A549 (cell line): ENCODE data around the gene PDGFB. TPM values are rescaled to one million over a fixed set of nuclear protein-coding genes. Genes with fewer than 3 reads are reported as not detected.

Experiments used
- ATAC-seq, 2 experiments: fragments of 200-7000 bp in 1 of 2; fragments of >200 bp in 1 of 2; cut with Nextera tagmentation in 1 of 2; cut with Tn5 transposase in 1 of 2; 3 replicates each; pipeline versions ENCODE4 v1.8.0 to v1.9.1; 2018 to 2020; ENCODE audit warnings: mild to moderate bottlenecking in 1 of 2, moderate library complexity in 1 of 2
- CTCF ChIA-PET: fragments of 300-600 bp; sonication (Branson Sonifier 250); formaldehyde crosslinking; extraction: SDS; loops from one replicate; lab custom pipeline; 2021; ENCODE audit warnings: antibody characterized with exemption, inconsistent platforms; lab: Yijun Ruan, JAX
- POLR2A ChIA-PET: fragments of 350-600 bp; formaldehyde crosslinking; extraction: SDS; loops from one replicate; lab custom pipeline; 2021; ENCODE audit warnings: antibody characterized with exemption, inconsistent platforms; lab: Yijun Ruan, JAX
- DNase-seq, 2 experiments: peaks; one replicate each; pipeline versions ENCODE4 v3.0.0 to v3.0.0-alpha.2; 2011 to 2016; ENCODE audit warnings: low read depth in 1 of 2, low spot score in 1 of 2
- FAIRE-seq: peaks from 2 replicates; lab custom pipeline; 2011; peaks lifted over from hg19 to GRCh38; lab: Jason Lieb, UNC
- H3K27ac ChIP-seq, 2 experiments: fragments of >200 bp; sonication (Bioruptor Twin); formaldehyde crosslinking; 3 replicates each; pipeline ENCODE4 v1.5.1; 2016 to 2017
- H3K4me1 ChIP-seq: fragments of >200 bp; sonication (Bioruptor Twin); formaldehyde crosslinking; 3 replicates; pipeline ENCODE4 v1.6.1; 2016
- H3K4me2 ChIP-seq: fragments of >200 bp; sonication (Bioruptor Twin); formaldehyde crosslinking; 3 replicates; pipeline ENCODE4 v1.6.1; 2016
- H3K4me3 ChIP-seq: fragments of >200 bp; sonication (Bioruptor Twin); formaldehyde crosslinking; 3 replicates; pipeline ENCODE4 v1.5.1; 2016
- H3K9me3 ChIP-seq: fragments of >200 bp; sonication (Bioruptor Twin); formaldehyde crosslinking; 3 replicates; pipeline ENCODE4 v1.6.1; 2016
- CHD4 ChIP-seq: fragments of 200-600 bp; sonication (generic); IDR thresholded peaks from 2 replicates; pipeline ENCODE4 v1.6.1; 2016; ENCODE audit warnings: antibody characterized with exemption, mild to moderate bottlenecking, borderline replicate concordance
- FOSB ChIP-seq: fragments of 250-450 bp; sonication (Bioruptor Pico); IDR thresholded peaks from 2 replicates; pipeline ENCODE4 v1.5.0; 2020; ENCODE audit warnings: mild to moderate bottlenecking, moderate library complexity
- FOXS1 ChIP-seq: fragments of 250-450 bp; sonication (Bioruptor Pico); IDR thresholded peaks from 2 replicates; pipeline ENCODE4 v1.5.0; 2020; ENCODE audit warnings: mild to moderate bottlenecking, moderate library complexity
- HOXA7 ChIP-seq: fragments of 250-450 bp; sonication (Bioruptor Pico); IDR thresholded peaks from 2 replicates; pipeline ENCODE4 v1.5.0; 2020; ENCODE audit warnings: mild to moderate bottlenecking, moderate library complexity
- MAX ChIP-seq: IDR thresholded peaks from 2 replicates; pipeline ENCODE4 v1.6.1; 2012
- NPAS2 ChIP-seq: fragments of 250-450 bp; sonication (Bioruptor Pico); IDR thresholded peaks from 2 replicates; pipeline ENCODE4 v1.8.0; 2022; ENCODE audit warnings: mild to moderate bottlenecking, moderate library complexity, borderline replicate concordance
- NR3C1 ChIP-seq: fragments of >200 bp; sonication (Bioruptor Twin); formaldehyde crosslinking; IDR thresholded peaks from 3 replicates; pipeline ENCODE4 v1.6.1; 2017
- POLR2A ChIP-seq: IDR thresholded peaks from 2 replicates; pipeline ENCODE4 v1.6.1; 2012; ENCODE audit warnings: mild to moderate bottlenecking, low read length
- POLR2AphosphoS2 ChIP-seq: conservative IDR thresholded peaks from 2 replicates; pipeline ENCODE4 v1.6.1; 2012; ENCODE audit warnings: low read length, improper control_type of control experiment, inconsistent platforms
- RAD21 ChIP-seq, 2 experiments: fragments of >200 bp in 1 of 2; sonication (Bioruptor Twin) in 1 of 2; formaldehyde crosslinking in 1 of 2; IDR thresholded peaks in 1 of 2; conservative IDR thresholded peaks in 1 of 2; 2 replicates in 1 of 2; 3 replicates in 1 of 2; pipeline ENCODE4 v1.6.1; 2012 to 2018; ENCODE audit warnings: inconsistent platforms in 1 of 2
- RARB ChIP-seq: fragments of 250-450 bp; sonication (Bioruptor Pico); IDR thresholded peaks from 2 replicates; pipeline ENCODE4 v1.8.0; 2021; ENCODE audit warnings: mild to moderate bottlenecking, moderate library complexity
- RNF2 ChIP-seq: fragments of 200-600 bp; sonication (generic); IDR thresholded peaks from 2 replicates; pipeline ENCODE4 v1.6.1; 2016; ENCODE audit warnings: low read depth, mild to moderate bottlenecking, antibody characterized with exemption, moderate library complexity, borderline replicate concordance
- SREBF2 ChIP-seq: fragments of 450-650 bp; IDR thresholded peaks from 2 replicates; pipeline ENCODE4 v1.6.1; 2014; ENCODE audit warnings: mild to moderate bottlenecking, moderate library complexity
- USF2 ChIP-seq: fragments of 450-650 bp; IDR thresholded peaks from 2 replicates; pipeline ENCODE4 v1.6.1; 2014; ENCODE audit warnings: antibody characterized with exemption
- ZNF302 ChIP-seq: fragments of 250-450 bp; sonication (Bioruptor Pico); IDR thresholded peaks from 2 replicates; pipeline ENCODE4 v1.9.0; 2021; ENCODE audit warnings: inconsistent platforms, mild to moderate bottlenecking, moderate library complexity
- WGBS: methylation state at CpG from one replicate; pipeline ENCODE4 v1.1.6; 2017; ENCODE audit errors: missing lambda C conversion rate; 5-methylcytosine and 5-hydroxymethylcytosine counted together
- polyA plus RNA-seq, 4 experiments: library from polyadenylated mRNA; depleted of rRNA in 3 of 4; stranded (reverse); fragments of >200 nt; fragmentation: RNase III in 1 of 4; extraction: RNeasy Plus Mini Kit Qiagen cat#74134 plus additional on column Dnase treatment in 1 of 4; gene quantifications; 2 replicates in 3 of 4; 3 replicates in 1 of 4; pipeline ENCODE4 v1.2.3, GENCODE V29; 2011 to 2017

PDGFB gene
- polyA plus RNA-seq, 2 of the 4 experiments (the other 2 are of a cell fraction) = 2.1 to 4.5 TPM

GRCh38 chr22:39240831-39241793 lies 3.7 kb downstream of the PDGFB start:
- ChIA-PET POLR2A (interaction anchor here (1.2 kb wide), 1 partner anchor 12 kb away, joined by 3 read pairs; no protein-coding TSS in a partner anchor), CTCF (interaction anchor here (0.6 to 3.0 kb wide), 7 partner anchors 10 to 81 kb away, joined by 3 to 10 read pairs (median 3); no protein-coding TSS in a partner anchor)
- FAIRE-seq = no peak
- TF ChIP-seq RNF2 = no peak
- peak; percentile 29; the same call in 1 of the 2 replicates for TF ChIP-seq MAX
- peak; percentile 87 for TF ChIP-seq USF2
- TF ChIP-seq NPAS2 = no peak
- peak overlapping the region; percentile 99 for H3K4me2 ChIP-seq
- H3K27ac ChIP-seq = peak overlapping the region; percentile 59 to 88
- DNase-seq = peak; percentile 29 to 61
- no peaks in the 10 kb centered on the region for H3K9me3 ChIP-seq
- H3K4me1 ChIP-seq = peaks cover 46% of the 10 kb centered on the region
- ATAC-seq = peak in 1 of 2 experiments; percentile 44; a peak in 3 of 6 replicates
- WGBS = 60% methylated on average over 18 of the region's 27 CpGs
- no peak overlapping the region for H3K4me3 ChIP-seq

GRCh38 chr22:39239561-39240423 lies 5.0 kb downstream of the PDGFB start:
- DNase-seq (no peak), ATAC-seq (no peak), FAIRE-seq (no peak)
- WGBS = 61% methylated on average over 11 of the region's 20 CpGs
- Histone ChIP-seq H3K4me2 (peak overlapping the region; percentile 99; the same call in 1 of the 3 replicates), H3K27ac (peak overlapping the region in 1 of 2 experiments; percentile 88; a peak in 4 of 6 replicates), H3K9me3 (no peaks in the 10 kb centered on the region), H3K4me1 (peaks cover 42% of the 10 kb centered on the region), H3K4me3 (no peak overlapping the region)
- CTCF ChIA-PET = interaction anchor here (1.2 to 3.0 kb wide), 4 partner anchors 9 to 76 kb away, joined by 3 to 10 read pairs (median 4); no protein-coding TSS in a partner anchor
- POLR2A ChIA-PET = interaction anchor here (0.5 kb wide), 1 partner anchor 26 kb away, joined by 3 read pairs; no protein-coding TSS in a partner anchor
- TF ChIP-seq RARB (CRISPR knock-in tag) (no peak), POLR2A (no peak), FOSB (no peak), RAD21 (conservative IDR thresholded peaks at IDR 0.05 in 1 of 2, IDR thresholded peaks at IDR 0.05 in 1 of 2) (no peak), RNF2 (no peak), POLR2AphosphoS2 (no peak), USF2 (no peak), MAX (no peak), FOXS1 (CRISPR knock-in tag) (no peak), SREBF2 (no peak), CHD4 (no peak), NR3C1 (no peak)

- ChIA-PET CTCF (interaction anchor here (1.2 to 3.0 kb wide), 3 partner anchors 8 to 77 kb away, joined by 4 to 10 read pairs (median 5); no protein-coding TSS in a partner anchor), POLR2A (no interaction called here)
- H3K27ac ChIP-seq = no peak overlapping the region
- no peak for DNase-seq
- no peak for ATAC-seq
- FAIRE-seq = no peak
- peak overlapping the region; percentile 99; the same call in 1 of the 3 replicates for H3K4me2 ChIP-seq
- WGBS = 91% methylated on average over 8 of the region's 12 CpGs
- peaks cover 42% of the 10 kb centered on the region for H3K4me1 ChIP-seq
- no peak for TF ChIP-seq HOXA7 (CRISPR knock-in tag)
- TF ChIP-seq NPAS2 = no peak
- no peak for TF ChIP-seq ZNF302 (CRISPR knock-in tag)
- TF ChIP-seq RAD21 (conservative IDR thresholded peaks at IDR 0.05 in 1 of 2, IDR thresholded peaks at IDR 0.05 in 1 of 2) = no peak
- no peak overlapping the region for H3K4me3 ChIP-seq
- H3K9me3 ChIP-seq = no peaks in the 10 kb centered on the region
These were observed 5.7 kb downstream of the PDGFB start for GRCh38 chr22:39238966-39239505.
